ENCODE measurements around the gene GAS2L2. TPM values are rescaled to one million over a fixed set of nuclear protein-coding genes. Genes with fewer than 3 reads are reported as not detected.

The GAS2L2 gene
- total RNA-seq, 2 donors from 2014 or later, result not detected

GRCh38 chr17:35775039-35775438 is 22.0 kb upstream of the GAS2L2 start:
- DNase-seq, result no peak
- 73 to 75% methylated on average over 5 of the region's 5 CpGs for WGBS, 2 donors
- Histone ChIP-seq H3K36me3 (replicated peaks in 1 of 2; ENCODE audit: insufficient read depth in 1 of 2, low read depth in 2 of 2) (no peaks in the 10 kb centered on the region), H3K9me3 (no peaks in the 10 kb centered on the region), H3K4me3 (no peak overlapping the region), H3K4me1 (peaks cover 9% of the 10 kb centered on the region), H3K27ac (no peak overlapping the region), H3K27me3 (no peaks in the 10 kb centered on the region)
- ATAC-seq, result no peak
- TF ChIP-seq POLR2A (IDR thresholded peaks at IDR 0.05) (no peak), CTCF (IDR thresholded peaks at IDR 0.05) (no peak)
- intact Hi-C loops (cut with DNase I), result no loop called here

DNA sequence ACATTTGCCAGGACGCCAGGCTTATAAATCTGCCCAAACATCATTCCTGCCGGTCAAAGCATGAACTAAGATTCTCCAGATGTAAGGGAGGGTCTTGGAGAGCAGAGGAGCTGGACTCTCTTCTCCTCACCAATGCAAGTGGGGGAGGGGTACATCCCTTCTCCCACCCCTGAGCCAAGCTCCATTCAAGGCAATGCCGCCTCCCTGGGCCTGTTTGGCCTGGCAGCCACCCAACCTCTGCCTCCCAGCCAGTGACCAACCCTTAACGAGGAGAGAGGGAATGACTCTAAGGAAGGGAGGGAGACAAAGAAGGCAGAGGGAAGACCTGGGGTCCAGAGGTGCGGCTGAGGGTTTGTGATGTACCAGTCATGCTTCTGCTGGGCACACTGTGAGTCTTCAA is 21.5 kb upstream of the GAS2L2 start:
- no peaks in the 10 kb centered on the region for H3K36me3 ChIP-seq (replicated peaks in 1 of 2; ENCODE audit: insufficient read depth in 1 of 2, low read depth in 2 of 2)
- WGBS, 2 donors, result 43 to 57% methylated on average over 4 to 5 of the region's 5 CpGs
- TF ChIP-seq POLR2A (IDR thresholded peaks at IDR 0.05) (no peak), CTCF (IDR thresholded peaks at IDR 0.05) (no peak)
- H3K4me1 ChIP-seq, result peaks cover 9% of the 10 kb centered on the region
- H3K9me3 ChIP-seq, result no peaks in the 10 kb centered on the region
- H3K27me3 ChIP-seq, result no peaks in the 10 kb centered on the region
- no peak overlapping the region for H3K27ac ChIP-seq
- ATAC-seq, result no peak
- no peak overlapping the region for H3K4me3 ChIP-seq
- peak in 2 of 4 donors; percentile 46 to 52 for DNase-seq
- intact Hi-C loops (cut with DNase I), result no loop called here

GRCh38 chr17:35773679-35774425 is 20.8 kb upstream of the GAS2L2 start:
- Histone ChIP-seq H3K4me1 (peaks cover 9% of the 10 kb centered on the region), H3K4me3 (no peak overlapping the region), H3K9me3 (no peaks in the 10 kb centered on the region), H3K27ac (no peak overlapping the region), H3K36me3 (replicated peaks in 1 of 2; ENCODE audit: insufficient read depth in 1 of 2, low read depth in 2 of 2) (no peaks in the 10 kb centered on the region), H3K27me3 (no peaks in the 10 kb centered on the region)
- intact Hi-C loops (cut with DNase I), result no loop called here
- ATAC-seq (no peak), DNase-seq (no peak)
- TF ChIP-seq CTCF (IDR thresholded peaks at IDR 0.05) (no peak), POLR2A (IDR thresholded peaks at IDR 0.05) (no peak)
- WGBS, 2 donors, result 81 to 85% methylated on average over 6 to 10 of the region's 10 CpGs

- Histone ChIP-seq H3K4me3 (no peak overlapping the region), H3K4me1 (peaks cover 9% of the 10 kb centered on the region), H3K36me3 (replicated peaks in 1 of 2; ENCODE audit: insufficient read depth in 1 of 2, low read depth in 2 of 2) (no peaks in the 10 kb centered on the region), H3K9me3 (no peaks in the 10 kb centered on the region), H3K27ac (no peak overlapping the region), H3K27me3 (no peaks in the 10 kb centered on the region)
- ATAC-seq, result no peak
- intact Hi-C loops (cut with DNase I), result no loop called here
- TF ChIP-seq CTCF (IDR thresholded peaks at IDR 0.05) (no peak), POLR2A (IDR thresholded peaks at IDR 0.05) (no peak)
- DNase-seq, result no peak
- 82% methylated on average over 20 of the region's 20 CpGs; no CpG with 5 or more reads in 1 of the 2 donors for WGBS, 2 donors
Observed at GRCh38 chr17:35773129-35773528, 20.1 kb upstream of the GAS2L2 start.
